HG02610 (cell line): Measurements from ENCODE around the gene C1QTNF1.
A peak's percentile ranks its signal among the peaks of the same experiment; 100 is the strongest.
"Not testable (repeated sequence)": the region's sequence is repeated elsewhere in the genome, so short reads cannot be mapped to it uniquely, and the experiment has no call there.

Source experiments
- ATAC-seq: cut with Tn5 transposase; IDR thresholded peaks from one replicate; pipeline ENCODE4 v1.9.1; 2021; ENCODE audit warnings: mild to moderate bottlenecking, moderate library complexity; ENCODE audit not compliant: unreplicated experiment

Gene C1QTNF1

DNA sequence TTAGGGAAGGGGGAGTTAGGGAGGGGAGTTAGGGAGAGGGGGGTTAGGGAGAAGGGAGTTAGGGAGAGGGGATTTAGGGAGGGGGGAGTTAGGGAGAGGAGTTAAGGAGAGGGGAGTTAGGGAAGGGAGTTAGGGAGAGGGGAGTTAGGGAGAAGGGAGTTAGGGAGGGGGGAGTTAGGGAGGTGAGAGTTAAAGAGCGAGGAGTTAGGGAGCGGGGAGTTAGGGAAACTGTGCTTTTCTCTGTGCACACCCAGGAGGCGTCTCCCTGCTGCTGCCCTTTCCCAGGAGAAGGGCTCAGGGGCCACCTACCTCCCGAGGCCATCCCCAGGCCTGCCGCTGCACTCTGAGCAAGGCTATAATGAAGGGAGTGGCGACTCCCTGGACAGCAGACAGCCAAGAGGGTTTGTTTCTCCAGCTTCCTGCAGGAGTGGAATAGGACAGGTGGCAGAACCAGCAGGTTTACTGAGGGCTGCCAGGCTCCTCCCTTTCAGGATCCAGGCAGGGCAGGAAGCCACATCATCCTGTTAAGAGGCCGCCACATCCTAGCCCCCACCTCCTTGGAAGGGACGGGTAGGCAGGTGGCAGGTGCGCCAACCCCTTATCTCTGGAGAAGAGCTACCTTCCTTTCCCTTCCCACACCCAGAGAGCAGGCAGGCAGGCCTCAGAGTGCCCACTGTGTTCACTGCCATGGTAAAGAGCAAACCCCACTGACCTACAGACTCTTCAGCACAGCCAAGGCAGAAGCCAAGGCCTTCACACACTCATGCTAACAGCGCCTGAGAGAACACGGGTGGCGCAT, 18.7 kb upstream of the C1QTNF1 start:
- no peak for ATAC-seq

- ATAC-seq = no peak
These were observed 17.9 kb upstream of the C1QTNF1 start for GRCh38 chr17:79006046-79006445.

- ATAC-seq = no peak
These were observed 17.0 kb upstream of the C1QTNF1 start for GRCh38 chr17:79006794-79007503.

DNA sequence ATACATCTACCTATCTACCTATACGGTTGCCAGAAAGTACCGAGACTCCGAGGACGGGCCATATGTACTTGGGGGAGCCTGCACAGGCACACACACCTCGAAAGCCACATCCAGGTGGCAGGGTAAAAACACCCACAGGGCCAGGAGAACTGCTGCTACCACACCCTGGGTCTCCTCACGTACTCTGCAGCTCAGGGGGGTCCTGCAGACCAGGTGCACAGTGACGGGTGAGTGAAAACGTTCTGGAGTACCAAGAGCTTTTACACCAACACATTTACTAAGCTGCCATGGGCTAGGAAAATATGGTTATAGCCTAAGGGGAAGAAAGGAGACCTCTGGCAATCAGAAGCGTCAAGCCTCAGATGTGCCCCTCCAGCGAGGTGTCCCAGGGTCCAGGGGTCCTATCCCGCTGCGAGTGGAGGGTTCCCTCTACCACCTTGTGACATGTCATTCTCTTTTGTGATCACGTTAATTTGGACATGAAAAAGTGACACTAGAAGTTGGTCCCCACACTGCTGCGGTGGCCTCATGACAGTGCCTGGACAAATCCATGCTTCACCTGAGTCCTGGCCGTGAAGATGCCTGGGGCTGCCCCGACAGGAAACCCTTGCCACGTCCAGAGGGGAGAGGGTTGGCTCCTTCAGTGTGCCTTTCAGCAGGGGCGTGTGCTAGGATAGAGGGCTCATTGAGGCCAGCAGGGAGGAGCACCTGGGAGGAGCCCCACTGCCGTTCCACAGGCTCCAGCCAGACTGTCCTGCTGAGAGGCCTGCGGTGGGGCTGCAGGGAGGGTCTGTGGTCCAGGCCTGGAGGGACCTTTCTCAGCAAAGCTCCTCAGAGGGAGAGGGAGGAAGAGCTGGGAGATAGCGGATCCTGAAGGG, 16.2 kb upstream of the C1QTNF1 start:
- ATAC-seq = no peak

- ATAC-seq = no peak
These were observed 15.1 kb upstream of the C1QTNF1 start for GRCh38 chr17:79008666-79009387.

GRCh38 chr17:79009397-79010303, 14.3 kb upstream of the C1QTNF1 start, which contains the start of gene CANT1:
Gene CANT1, minus strand, starts transcription at chr17:79009764. Its CDS starts 12,142 bp downstream, at chr17:78997622.
- peak; percentile 93 for ATAC-seq

DNA sequence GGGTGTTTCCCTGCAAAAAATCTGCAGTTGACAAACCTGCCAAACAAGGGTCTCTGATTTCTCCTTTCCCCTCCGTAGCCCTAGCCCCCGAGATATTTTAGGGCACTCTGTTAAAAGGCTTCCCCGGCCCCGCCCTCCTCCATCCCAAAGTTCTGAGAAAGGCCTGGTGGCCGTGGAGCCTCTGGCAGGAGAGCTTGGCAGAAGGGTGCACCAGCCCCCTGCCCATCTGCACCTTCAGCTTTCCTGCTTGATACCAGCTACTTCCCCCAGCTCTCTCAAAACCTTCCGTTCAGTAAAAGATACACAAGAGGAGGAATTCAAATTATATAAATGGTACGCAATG, 13.7 kb upstream of the C1QTNF1 start:
- ATAC-seq = no peak

GRCh38 chr17:79011451-79012147, 12.4 kb upstream of the C1QTNF1 start:
- no peak for ATAC-seq

DNA sequence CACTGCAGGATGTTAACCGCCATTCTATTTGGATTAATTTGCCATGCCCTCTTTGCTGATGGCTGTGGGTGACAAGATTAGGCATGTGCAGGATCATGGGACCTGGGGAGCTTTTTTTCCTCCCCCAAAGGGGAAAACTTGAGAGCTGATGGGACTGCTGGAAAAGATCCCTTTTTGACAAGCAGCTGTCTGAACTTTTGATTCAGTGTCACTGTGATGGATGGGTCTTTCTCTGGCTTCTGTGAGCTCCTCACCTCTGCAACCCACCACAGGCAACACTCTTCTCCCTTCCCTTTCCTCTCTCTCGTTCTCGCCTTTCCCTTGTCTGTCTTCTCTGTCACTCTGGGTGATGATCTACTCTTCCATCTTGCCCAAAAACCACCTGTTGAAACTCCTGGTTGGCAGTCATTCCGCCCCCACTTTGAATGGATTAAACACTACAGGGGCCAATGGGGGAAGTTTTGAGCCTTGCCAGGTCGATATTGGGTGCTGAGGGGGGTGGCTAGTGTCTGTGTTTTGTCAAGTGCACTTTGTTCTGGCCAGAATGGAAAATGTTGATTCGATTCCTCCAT, 11.3 kb upstream of the C1QTNF1 start:
- no peak for ATAC-seq

DNA sequence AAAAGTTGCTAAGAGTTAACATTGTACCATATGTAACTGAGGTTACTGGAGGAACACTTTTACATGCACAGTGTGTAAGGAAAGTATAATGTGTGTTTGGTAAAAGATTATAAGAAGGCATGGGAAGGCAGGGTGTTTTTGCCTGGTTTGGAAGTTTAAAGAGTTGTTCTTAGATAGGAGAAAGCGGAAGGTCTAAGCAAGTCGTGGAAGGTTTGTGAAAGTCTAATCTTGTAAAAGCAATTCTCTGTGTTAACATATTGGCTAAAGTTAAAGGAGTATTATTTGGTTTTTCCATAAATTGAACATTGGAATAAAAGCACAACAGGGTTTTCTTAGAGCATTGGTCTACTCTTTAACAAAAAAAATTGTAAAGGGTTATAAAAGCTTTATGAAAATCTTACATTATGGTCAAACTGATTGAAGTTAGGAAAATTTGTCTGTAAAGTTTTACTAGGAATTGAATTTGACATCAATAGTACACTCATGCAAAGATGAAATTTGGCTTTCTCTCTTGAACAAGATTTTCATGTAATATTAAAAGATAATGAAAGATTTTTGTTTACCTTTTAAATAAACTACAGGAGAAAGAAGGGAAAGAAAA, 9.7 kb upstream of the C1QTNF1 start:
- no peak for ATAC-seq

DNA sequence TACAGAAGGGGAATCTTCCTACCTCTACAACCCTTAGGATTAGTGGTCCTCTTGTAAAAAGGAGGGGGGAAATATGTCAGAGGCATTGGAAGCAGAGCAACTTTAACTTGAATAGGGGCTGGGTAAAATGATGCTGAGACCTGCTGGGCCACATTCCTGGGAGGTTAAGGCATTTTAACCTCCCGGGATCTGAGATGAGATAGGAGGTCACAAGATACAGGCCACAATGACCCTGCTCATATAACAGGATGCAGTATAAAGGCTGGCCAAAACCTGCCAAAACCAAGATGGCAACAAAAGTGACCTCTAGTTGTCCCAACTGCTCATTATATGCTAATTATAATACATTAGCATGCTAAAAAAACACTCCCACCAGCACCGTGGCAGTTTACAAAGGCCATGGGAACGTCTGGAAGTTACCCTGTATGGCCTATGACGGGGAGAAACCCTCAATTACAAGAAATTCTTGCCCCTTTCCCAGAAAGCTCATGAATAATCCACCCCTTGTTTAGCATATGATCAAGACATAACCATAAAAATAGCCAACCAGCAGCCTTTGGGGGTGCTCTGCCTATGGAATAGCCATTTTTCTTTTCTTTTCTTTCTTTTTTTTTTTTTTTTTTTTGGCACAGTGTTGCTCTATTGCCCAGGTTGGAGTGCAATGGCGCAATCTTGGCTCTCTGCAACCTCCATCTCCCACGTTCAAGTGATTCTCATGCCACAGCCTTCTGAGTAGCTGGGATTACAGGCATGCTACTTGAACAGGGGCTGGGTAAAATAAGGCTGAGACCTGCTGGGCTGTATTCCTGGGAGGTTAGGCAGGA, 6.2 kb upstream of the C1QTNF1 start:
- no peak for ATAC-seq

- no peak for ATAC-seq
These were observed 5.6 kb upstream of the C1QTNF1 start for GRCh38 chr17:79018370-79018695.

DNA sequence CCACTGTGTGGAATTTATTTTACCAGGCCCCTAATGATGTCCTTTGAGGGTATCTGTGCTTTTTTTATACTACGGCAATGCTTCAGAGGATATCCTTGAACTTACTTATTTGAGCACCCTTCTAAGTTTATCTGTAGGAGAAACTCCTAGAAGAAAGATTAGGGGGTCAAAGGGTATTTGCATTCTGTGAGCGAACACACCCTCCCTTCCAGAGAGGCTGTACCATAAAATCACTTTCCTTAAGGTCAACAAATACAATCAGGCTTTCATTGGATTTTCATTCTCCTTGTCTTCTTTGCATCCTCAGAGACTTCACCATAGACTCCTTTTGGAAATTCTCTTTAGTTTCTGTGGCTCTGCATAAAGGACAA, 4.7 kb upstream of the C1QTNF1 start:
- ATAC-seq = no peak

DNA sequence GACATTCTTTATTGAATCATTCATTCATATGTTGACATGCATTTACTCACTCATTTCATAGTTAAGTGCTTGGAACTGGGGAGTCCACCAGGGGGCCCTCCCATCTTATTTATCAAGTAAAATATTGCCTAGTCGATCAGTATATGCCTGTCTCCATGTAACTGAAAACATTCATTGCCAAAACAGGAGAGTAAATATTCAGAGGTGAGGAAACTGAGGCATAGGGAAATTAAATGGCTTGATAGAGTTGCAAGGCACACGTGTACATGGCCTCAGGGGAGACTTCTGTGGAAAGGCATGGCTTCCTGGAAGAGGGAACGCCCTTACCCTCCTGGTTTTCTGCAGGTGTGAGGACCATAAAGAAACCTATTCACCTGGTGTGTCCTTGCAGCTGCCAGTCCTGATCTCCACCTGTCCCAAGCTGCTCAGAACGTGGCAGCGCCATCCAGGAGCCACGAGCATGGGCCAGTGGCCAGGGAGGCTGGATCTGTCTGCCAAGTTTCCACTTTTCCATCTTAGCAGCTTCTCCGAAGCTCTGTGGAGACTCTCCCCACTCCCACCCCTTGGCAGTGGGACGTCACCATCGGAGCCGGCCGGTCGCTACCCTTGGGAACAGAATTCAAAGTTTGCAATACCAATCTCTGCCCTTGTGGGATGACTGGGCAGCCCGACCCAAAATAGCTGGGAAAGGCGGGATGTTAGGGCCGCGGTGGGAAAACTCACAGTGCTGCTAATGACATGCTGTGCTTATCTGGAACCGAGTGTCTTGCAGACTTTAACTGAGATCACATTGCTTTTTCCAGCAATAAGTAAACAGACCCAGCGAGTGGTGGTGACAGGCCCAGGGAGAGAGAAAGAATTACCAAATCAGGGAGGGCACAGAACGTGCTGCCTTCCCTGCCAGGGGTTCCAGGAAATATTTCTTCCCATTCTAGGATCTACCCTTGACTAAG, 4.1 kb upstream of the C1QTNF1 start:
- no peak for ATAC-seq

- ATAC-seq = no peak
These were observed 3.2 kb upstream of the C1QTNF1 start for GRCh38 chr17:79020631-79021301.

- ATAC-seq = not testable (repeated sequence)
These were observed 2.0 kb upstream of the C1QTNF1 start for GRCh38 chr17:79021929-79022328.
